Thymus (tissue), 11 donors: ENCODE measurements around the gene C1QB. TPM values are rescaled to one million over a fixed set of nuclear protein-coding genes. Genes with fewer than 3 reads are reported as not detected.

Source experiments
- DNase-seq, 9 donors: peaks; one replicate each; pipeline ENCODE4 v3.0.0-alpha.2; 2013; ENCODE audit warnings: low spot score in 9 of 9, low read depth in 6 of 9, missing footprints in 1 of 9
- H3K27ac ChIP-seq, 2 donors: one replicate each; pipeline ENCODE4 v1.5.1; 2013; ENCODE audit warnings: control low read depth in 1 of 2, low read depth in 1 of 2, low read length in 1 of 2, mild to moderate bottlenecking in 1 of 2, moderate library complexity in 1 of 2
- H3K27me3 ChIP-seq, 2 donors: one replicate each; pipeline ENCODE4 v1.5.1; 2013; ENCODE audit warnings: low read length in 1 of 2; ENCODE audit not compliant: control insufficient read depth in 2 of 2, insufficient read depth in 1 of 2
- H3K36me3 ChIP-seq, 2 donors: one replicate each; pipeline ENCODE4 v1.5.1; 2013; ENCODE audit warnings: low read length in 1 of 2, mild to moderate bottlenecking in 1 of 2, moderate library complexity in 1 of 2; ENCODE audit not compliant: control insufficient read depth in 2 of 2, insufficient read depth in 2 of 2
- H3K4me1 ChIP-seq, 2 donors: one replicate each; pipeline ENCODE4 v1.5.1; 2013; ENCODE audit warnings: low read length in 2 of 2; ENCODE audit not compliant: control insufficient read depth in 2 of 2, insufficient read depth in 2 of 2
- H3K4me3 ChIP-seq, 2 donors: one replicate each; pipeline ENCODE4 v1.5.1; 2013; ENCODE audit warnings: low read length in 2 of 2, control low read depth in 1 of 2, mild to moderate bottlenecking in 1 of 2
- H3K9me3 ChIP-seq, 2 donors: one replicate each; pipeline ENCODE4 v1.5.1; 2013; ENCODE audit warnings: low read length in 1 of 2, mild to moderate bottlenecking in 1 of 2; ENCODE audit not compliant: control insufficient read depth in 2 of 2, insufficient read depth in 1 of 2
- WGBS: extraction: QIAGEN DNeasy Blood & Tissue Kit; methylation state at CpG from one replicate; pipeline ENCODE4 v1.1.7; 2013; 5-methylcytosine and 5-hydroxymethylcytosine counted together
- polyA plus RNA-seq: library from polyadenylated mRNA; stranded (reverse); fragments of 200-250 nt; gene quantifications from one replicate; pipeline ENCODE4 v1.2.3, GENCODE V29; 2013
- total RNA-seq: library from RNA; stranded (reverse); fragments of 120-200 nt; gene quantifications from one replicate; pipeline ENCODE4 v1.2.4, GENCODE V29; 2013
- donor health status: healthy.

The C1QB gene
- total and polyA plus RNA-seq, 2 donors: 118 to 159 TPM

DNA sequence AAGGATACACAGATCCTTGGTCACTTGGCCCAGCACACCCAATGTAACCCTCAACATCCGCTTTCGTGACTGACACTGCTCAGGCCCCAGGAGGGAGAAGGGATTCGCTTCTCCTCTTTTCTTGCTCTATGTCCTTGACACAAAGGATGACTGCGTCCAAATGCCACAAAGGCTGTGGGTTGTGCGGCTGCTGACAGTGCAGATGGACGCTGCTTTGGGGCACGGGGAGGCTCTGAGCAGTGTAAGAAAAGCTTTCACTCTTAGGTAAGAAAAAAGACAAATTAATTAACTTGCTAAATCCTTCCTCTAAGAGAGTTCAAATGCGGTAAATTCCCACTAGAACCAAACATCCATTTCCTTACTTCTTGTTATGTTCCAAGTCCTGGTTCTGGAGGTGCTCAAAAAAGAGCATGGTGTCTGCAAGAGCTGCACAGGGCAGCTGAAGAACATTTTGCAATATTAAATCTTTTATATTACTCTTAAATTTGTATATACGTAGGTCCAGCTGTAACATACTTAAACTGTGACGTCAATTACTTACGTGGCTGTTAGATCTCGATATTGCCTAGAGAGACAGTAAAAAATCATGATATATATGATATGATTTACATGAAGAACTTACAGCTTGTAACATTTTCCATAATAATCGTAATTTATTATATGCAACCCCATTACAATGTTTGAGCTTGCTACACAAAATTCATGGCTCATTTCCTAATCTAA is 38.2 kb downstream of the C1QB start:
- no peak overlapping the region for H3K27ac ChIP-seq
- no peak for DNase-seq
- no peak overlapping the region for H3K4me3 ChIP-seq
- H3K4me1 ChIP-seq: no peaks in the 10 kb centered on the region
- H3K36me3 ChIP-seq: no peaks in the 10 kb centered on the region
- no peaks in the 10 kb centered on the region for H3K9me3 ChIP-seq
- WGBS: 90% methylated on average over 13 of the region's 13 CpGs
- H3K27me3 ChIP-seq: peaks cover 0 to 2% of the 10 kb centered on the region in 2 donors

DNA sequence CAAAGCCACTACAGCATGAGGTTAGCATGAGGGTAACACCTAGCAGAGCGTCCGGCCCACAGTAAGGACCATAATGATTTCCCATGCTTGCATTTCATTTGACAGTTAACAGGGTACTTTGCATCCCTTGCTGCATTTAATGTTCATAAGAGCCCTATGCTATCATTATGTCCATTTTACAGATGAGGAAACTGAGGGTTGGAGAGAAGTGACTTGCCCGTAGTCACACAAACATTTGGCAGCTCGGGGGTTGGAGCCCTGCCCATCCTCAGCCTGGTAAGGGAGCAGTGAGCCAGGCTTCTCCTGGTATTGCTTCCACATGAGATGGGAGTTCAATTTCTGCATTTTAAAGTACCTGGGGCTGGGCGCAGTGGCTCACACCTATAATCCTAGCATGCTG is 41.1 kb downstream of the C1QB start:
- Histone ChIP-seq H3K4me3 (no peak overlapping the region), H3K36me3 (no peaks in the 10 kb centered on the region), H3K4me1 (no peaks in the 10 kb centered on the region), H3K9me3 (no peaks in the 10 kb centered on the region), H3K27ac (no peak overlapping the region), H3K27me3 (peaks cover 0 to 2% of the 10 kb centered on the region in 2 donors)
- 96% methylated on average over 5 of the region's 5 CpGs for WGBS
- DNase-seq: no peak

DNA sequence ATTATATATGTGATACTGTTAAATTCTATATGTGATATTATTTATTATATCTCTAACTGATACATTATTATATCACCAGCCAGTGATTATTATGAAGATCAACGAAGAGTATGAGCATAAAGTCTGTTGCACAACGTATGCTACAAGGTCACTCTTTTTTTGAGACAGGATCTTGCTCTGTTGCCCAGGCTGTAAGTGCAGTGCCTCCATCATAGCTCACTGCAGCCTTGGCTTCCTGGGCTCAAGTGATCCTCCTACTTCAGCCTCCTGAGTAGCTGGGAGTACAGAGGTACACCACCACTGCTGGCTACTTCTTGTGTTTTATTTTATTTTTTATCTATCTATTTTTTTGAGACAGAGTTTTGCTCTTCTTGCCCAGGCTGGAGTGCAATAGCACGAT is 43.6 kb downstream of the C1QB start:
- no peaks in the 10 kb centered on the region for H3K27me3 ChIP-seq
- no peak overlapping the region for H3K4me3 ChIP-seq
- WGBS: 97% methylated on average over 3 of the region's 3 CpGs
- no peaks in the 10 kb centered on the region for H3K9me3 ChIP-seq
- no peaks in the 10 kb centered on the region for H3K4me1 ChIP-seq
- H3K36me3 ChIP-seq: no peaks in the 10 kb centered on the region
- no peak for DNase-seq
- no peak overlapping the region for H3K27ac ChIP-seq

DNA sequence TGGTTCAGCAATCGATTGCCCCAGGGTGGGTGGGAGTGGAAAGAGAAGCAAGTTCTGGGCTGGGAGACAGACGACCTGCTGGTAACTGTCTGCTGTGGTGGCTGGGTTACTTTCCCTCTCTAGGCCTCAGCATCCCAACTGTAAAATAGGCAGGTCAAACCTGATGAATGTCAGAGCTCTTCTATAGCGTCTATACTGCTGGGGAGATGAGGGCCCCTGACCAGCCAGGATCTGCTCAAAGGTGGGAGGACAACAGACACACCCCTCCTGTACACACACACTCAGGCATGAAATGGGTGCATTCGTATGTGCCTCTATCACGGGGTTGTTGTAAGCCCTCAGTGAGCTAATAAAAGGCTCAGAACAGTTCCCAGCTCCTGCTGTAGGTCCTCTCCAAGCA is 44.9 kb downstream of the C1QB start:
- Histone ChIP-seq H3K4me3 (no peak overlapping the region), H3K36me3 (no peaks in the 10 kb centered on the region), H3K27me3 (no peaks in the 10 kb centered on the region), H3K4me1 (no peaks in the 10 kb centered on the region), H3K9me3 (no peaks in the 10 kb centered on the region), H3K27ac (no peak overlapping the region)
- 91% methylated on average over 5 of the region's 5 CpGs for WGBS
- DNase-seq: no peak

DNA sequence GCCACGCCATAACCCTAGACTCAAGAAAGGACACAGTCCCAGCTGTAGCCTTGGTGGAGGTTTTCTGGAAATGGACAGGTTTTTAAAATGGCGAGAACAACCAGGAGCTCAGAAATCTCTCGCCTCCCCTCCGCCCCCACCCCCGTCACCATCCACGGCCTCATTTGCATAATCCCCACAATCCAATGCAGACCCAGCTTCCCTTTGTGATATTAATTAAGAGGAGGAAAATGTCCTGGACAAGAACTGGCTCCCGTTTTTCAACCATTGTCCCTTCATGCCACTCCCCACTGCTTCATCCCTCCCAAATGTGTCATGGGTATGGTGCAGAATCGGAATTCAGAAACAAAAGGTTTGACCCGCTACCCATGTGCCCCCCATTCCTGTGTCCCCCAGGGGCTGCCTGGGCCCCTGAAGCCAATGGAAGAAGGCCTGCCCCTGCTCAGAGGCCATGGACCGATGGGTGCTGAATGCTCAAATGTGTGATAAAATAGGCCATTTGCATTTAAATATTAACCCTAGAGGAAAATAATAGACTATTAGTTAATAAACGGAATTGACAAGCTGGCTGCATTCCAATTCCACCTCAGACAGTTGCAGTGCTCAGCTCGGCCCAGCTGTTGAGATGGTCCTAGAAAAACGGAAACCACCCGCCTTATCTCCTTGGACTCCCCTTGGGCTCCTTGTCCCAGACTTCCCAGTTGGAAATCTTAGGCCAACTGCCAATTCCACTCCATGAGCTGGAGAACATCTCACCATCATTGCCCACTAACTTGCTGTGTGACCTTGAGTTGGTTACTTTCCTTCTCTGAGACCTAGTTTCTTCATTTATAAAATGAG is 46.9 kb downstream of the C1QB start:
- H3K4me1 ChIP-seq: no peaks in the 10 kb centered on the region
- no peak overlapping the region for H3K4me3 ChIP-seq
- no peaks in the 10 kb centered on the region for H3K36me3 ChIP-seq
- no peaks in the 10 kb centered on the region for H3K27me3 ChIP-seq
- no peak overlapping the region for H3K27ac ChIP-seq
- no peaks in the 10 kb centered on the region for H3K9me3 ChIP-seq
- 87% methylated on average over 14 of the region's 14 CpGs for WGBS
- DNase-seq: no peak

DNA sequence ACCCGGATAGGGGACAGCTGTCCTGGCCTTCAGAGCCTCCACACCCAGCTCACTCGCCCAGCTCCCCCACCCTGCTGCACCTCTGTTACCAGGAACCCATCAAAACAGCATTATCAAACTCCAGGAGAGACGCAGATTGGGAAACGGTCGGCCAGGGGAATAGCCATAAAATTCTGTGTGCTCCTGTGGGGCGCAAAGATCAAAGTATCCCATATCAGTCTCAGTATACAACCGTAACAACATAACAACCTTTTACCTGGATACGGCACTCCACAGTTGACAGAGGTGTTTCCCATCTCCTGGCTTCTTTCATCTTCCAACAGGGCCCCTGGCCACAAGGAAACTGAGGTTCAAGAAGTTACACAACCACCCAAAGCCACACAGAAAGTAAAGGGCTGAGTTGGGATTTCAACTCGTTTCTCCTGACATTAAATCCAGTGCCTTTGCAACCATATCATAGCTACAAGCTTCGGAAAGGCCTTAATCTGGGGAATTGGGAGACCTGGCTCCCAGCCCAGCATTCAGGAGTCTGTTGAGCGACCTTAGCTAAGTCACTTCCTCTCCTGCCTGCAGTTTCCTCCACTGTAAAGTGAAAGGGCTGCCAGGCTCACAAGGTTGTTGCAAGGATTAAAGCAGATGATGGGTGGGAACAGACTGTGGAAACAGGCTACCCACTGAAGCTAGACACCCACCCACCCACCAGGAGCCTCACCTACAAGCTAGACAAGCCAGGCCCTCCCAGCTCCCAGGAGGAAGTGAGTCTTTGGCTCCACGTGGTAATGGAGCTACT is 49.5 kb downstream of the C1QB start:
- no peak for DNase-seq
- WGBS: 68% methylated on average over 12 of the region's 12 CpGs

DNA sequence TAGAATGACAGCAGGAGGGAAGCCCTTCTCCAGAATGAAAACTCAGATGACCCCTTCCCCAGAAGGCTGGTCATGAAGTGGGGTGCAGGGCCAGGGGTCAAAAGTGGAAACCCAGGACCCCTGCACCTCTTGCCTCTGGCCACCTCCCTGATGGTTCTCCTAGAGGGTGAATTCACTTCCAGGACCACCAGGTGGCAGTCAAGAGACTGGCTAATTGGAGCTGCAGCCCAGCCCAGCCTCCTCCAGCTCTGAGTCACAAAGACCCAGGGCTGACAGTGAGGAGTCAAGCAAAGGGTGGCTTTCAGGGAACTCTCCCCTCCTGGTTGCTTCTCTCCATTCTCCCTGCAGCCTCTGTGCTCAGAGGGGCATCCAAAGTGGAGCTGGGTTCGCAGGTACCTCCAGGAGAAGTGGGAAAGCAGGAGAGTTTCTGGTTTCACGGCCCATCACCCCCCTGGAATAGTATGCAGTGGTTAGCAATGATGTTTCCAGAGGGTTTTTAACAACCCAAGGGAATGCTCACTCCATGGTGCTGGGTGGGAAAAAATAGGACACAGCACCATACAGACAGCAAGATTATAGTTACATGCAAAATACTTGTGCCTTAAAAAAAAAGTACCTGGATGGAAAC is 51.5 kb downstream of the C1QB start:
- WGBS: 82% methylated on average over 2 of the region's 2 CpGs
- Histone ChIP-seq H3K27ac (no peak overlapping the region), H3K9me3 (no peaks in the 10 kb centered on the region), H3K4me3 (no peak overlapping the region), H3K36me3 (no peaks in the 10 kb centered on the region), H3K4me1 (no peaks in the 10 kb centered on the region), H3K27me3 (peaks cover 6 to 24% of the 10 kb centered on the region in 2 donors)
- peak; percentile 23 to 68 (median 38) for DNase-seq

More for the DNA sequence above, 49.5 kb downstream of the C1QB start:
- Histone ChIP-seq H3K4me3 (no peak overlapping the region), H3K36me3 (no peaks in the 10 kb centered on the region), H3K27me3 (peaks cover 0 to 4% of the 10 kb centered on the region in 2 donors), H3K9me3 (no peaks in the 10 kb centered on the region), H3K4me1 (no peaks in the 10 kb centered on the region), H3K27ac (no peak overlapping the region)

DNA sequence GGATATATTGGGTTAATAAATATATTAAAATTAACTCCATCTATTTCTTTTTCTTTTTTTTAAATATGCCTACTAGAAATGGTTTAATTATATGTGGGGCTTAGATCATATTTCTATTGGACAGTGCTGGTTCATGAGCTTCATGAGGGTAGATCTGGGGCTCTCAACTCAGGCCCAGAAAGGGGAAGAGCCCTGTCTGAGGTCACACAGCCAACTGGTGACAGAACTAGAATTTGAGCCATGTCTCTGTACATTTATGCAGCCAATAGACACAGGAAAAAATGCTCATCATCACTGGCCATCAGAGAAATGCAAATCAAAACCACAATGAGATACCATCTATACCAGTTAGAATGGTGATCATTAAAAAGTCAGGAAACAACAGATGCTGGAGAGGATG is 52.5 kb downstream of the C1QB start:
- H3K4me3 ChIP-seq: no peak overlapping the region
- H3K27me3 ChIP-seq: peaks cover 17 to 33% of the 10 kb centered on the region in 2 donors
- no peaks in the 10 kb centered on the region for H3K36me3 ChIP-seq
- H3K9me3 ChIP-seq: no peaks in the 10 kb centered on the region
- no peaks in the 10 kb centered on the region for H3K4me1 ChIP-seq
- no peak overlapping the region for H3K27ac ChIP-seq
- DNase-seq: no peak
